ENCODE data around the gene SLC25A30. TPM values are rescaled to one million over a fixed set of nuclear protein-coding genes. Genes with fewer than 3 reads are reported as not detected.

The SLC25A30 gene
- total and polyA plus RNA-seq, 9 of the 15 experiments (the other 6 are each of a cell fraction or from before 2014, with no cell fraction given): 1.1 to 11.1 (median 5.6) TPM

DNA sequence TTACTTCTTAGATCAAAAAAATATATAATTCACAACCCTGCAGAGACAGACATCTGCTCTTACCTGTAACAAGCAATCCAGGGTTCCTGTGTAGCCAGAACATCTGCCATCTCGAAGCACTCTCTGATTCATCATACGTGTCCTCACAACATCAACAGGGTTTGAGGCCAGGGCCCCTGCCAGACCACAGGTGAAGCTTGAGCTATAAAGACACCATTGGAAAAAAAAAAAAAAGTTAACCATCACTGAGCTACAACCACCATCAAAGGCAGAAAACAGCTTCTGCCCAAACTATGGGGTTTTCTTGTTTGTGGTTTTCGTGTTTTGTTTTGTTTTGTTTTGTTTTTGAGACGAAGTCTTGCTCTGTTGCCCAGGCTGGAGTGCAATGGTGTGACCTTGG is 19.3 kb downstream of the SLC25A30 start:
- Histone ChIP-seq H3K36me3 (ENCODE audit: control insufficient read depth, insufficient read depth, low read length) (peaks cover 21% of the 10 kb centered on the region; the same call in 2 of the 3 replicates), H3K79me2 (ENCODE audit: control insufficient read depth, insufficient read depth, low read length) (no peaks in the 10 kb centered on the region), H3K9me1 (ENCODE audit: control insufficient read depth, insufficient read depth, low read length) (no peaks in the 10 kb centered on the region), H3K9me3 (replicated peaks; ENCODE audit: control insufficient read depth, insufficient read depth, low read depth, low read length) (no peaks in the 10 kb centered on the region), H4K20me1 (replicated peaks; ENCODE audit: control insufficient read depth, insufficient read depth, low read length) (no peaks in the 10 kb centered on the region), H2AFZ (ENCODE audit: low read depth, low read length) (no peak overlapping the region), H3K27ac (ENCODE audit: extremely low read depth, low read depth, low read length) (no peak overlapping the region), H3K4me2 (ENCODE audit: insufficient read depth, low read length) (no peak overlapping the region), H3K9ac (ENCODE audit: insufficient read depth in 1 of 2, low read depth in 2 of 2, low read length in 2 of 2) (no peak overlapping the region), H3K4me1 (replicated peaks in 1 of 2; ENCODE audit: control insufficient read depth in 2 of 2, insufficient read depth in 2 of 2, low read length in 2 of 2) (peaks cover 4% of the 10 kb centered on the region in 2 experiments; a peak in 3 of 5 replicates), H3K4me3 (no peak overlapping the region), H3K27me3 (ENCODE audit: control insufficient read depth in 2 of 2, insufficient read depth in 2 of 2, low read length in 2 of 2) (no peaks in the 10 kb centered on the region)
- DNase-seq (ENCODE audit: extremely low read depth in 1 of 4, low spot score in 3 of 4): no peak
- in situ Hi-C loops (cut with MboI) (no loop called here), intact Hi-C loops (cut with micrococcal nuclease) (no loop called here)
- FAIRE-seq: no peak
- TF ChIP-seq BRD4 (IDR thresholded peaks at IDR 0.05) (no peak), ZNF76 (CRISPR knock-in tag; IDR thresholded peaks at IDR 0.05; ENCODE audit: borderline replicate concordance) (no peak), POLR3G (IDR thresholded peaks at IDR 0.05; ENCODE audit: extremely low read depth, insufficient read length, insufficient replicate concordance) (no peak), ZNF174 (CRISPR knock-in tag; IDR thresholded peaks at IDR 0.05) (no peak), EGR1 (conservative IDR thresholded peaks at IDR 0.05) (no peak), XRCC5 (IDR thresholded peaks at IDR 0.05; ENCODE audit: low read depth, low read length) (no peak), MCM2 (IDR thresholded peaks at IDR 0.05; ENCODE audit: low read depth) (no peak)
- ChIA-PET CTCF (ENCODE audit: low intra/inter-chr PET ratio) (no interaction called here), POLR2A (interaction anchor here (1.4 to 1.5 kb wide), 2 partner anchors 14 to 16 kb away, joined by 3 to 5 read pairs; no protein-coding TSS in a partner anchor)
- BruUV-seq (replicated peaks): no TSS peak
- WGBS (ENCODE audit: insufficient coverage, low coverage, missing lambda C conversion rate): 54% methylated on average over 2 of the region's 4 CpGs
- ATAC-seq: no peak

Data from K562 (cell line).